HCT116 (cell line): ENCODE data around the gene BMP2. TPM values are rescaled to one million over a fixed set of nuclear protein-coding genes. Genes with fewer than 3 reads are reported as not detected.

ENCODE experiments used
- ATAC-seq: fragments of 200-7000 bp; cut with Tn5 transposase; 2 replicates; pipeline ENCODE4 v1.9.1; 2020; ENCODE audit warnings: mild to moderate bottlenecking, moderate library complexity
- BruUV-seq: library from RNA; stranded (reverse); fragments of 400-500 nt; replicated peaks from 2 replicates; lab custom pipeline; 2021; lab: Mats Ljungman, UMichigan
- CTCF ChIA-PET: fragments of 300-600 bp; sonication (Branson Sonifier 250); formaldehyde crosslinking; loops from one replicate; lab custom pipeline; 2021; ENCODE audit warnings: antibody characterized with exemption; lab: Charles Lee
- POLR2A ChIA-PET: fragments of 300-600, 350-600 bp; sonication (Branson Sonifier 250); formaldehyde crosslinking; loops from one replicate; lab custom pipeline; 2021; ENCODE audit warnings: antibody characterized with exemption; lab: Charles Lee
- RAD21 ChIA-PET, 2 experiments: fragments of 300-600 bp; sonication (Branson Sonifier 250); formaldehyde crosslinking; loops; one replicate each; lab custom pipeline; 2023; ENCODE audit warnings: low total read pairs in 2 of 2; ENCODE audit not compliant: uncharacterized antibody in 2 of 2, unreplicated experiment in 2 of 2, low non-redundant PET in 1 of 2; lab: Charles Lee
- DNase-seq: peaks from one replicate; pipeline ENCODE4 v3.0.0-alpha.2; 2010; ENCODE audit warnings: low read depth, low spot score
- H2AFZ ChIP-seq: fragments of 200-600 bp; shearing (Covaris generic), sonication (generic); 2 replicates; pipeline ENCODE4 v1.6.1; 2017; ENCODE audit warnings: low read depth, mixed run types, mixed read lengths, antibody characterized with exemption, low read length; ENCODE audit not compliant: poor library complexity, severe bottlenecking
- H3K27ac ChIP-seq: 2 replicates; pipeline ENCODE4 v1.5.1; 2012; ENCODE audit warnings: low read depth, low read length
- H3K27me3 ChIP-seq: fragments of 200-600 bp; sonication (generic); 2 replicates; pipeline ENCODE4 v1.6.1; 2016; ENCODE audit warnings: mixed run types, low read length, mixed read lengths; ENCODE audit not compliant: insufficient read depth
- H3K36me3 ChIP-seq, 2 experiments: fragments of 200-500 bp in 1 of 2; fragments of 200-600 bp in 1 of 2; sonication (Bioruptor generic) in 1 of 2; sonication (generic) in 1 of 2; 2 replicates each; pipeline versions ENCODE4 v1.5.1 to v1.6.1; 2014 to 2016; ENCODE audit warnings: low read length in 2 of 2, inconsistent platforms in 1 of 2, mixed read lengths in 1 of 2, mixed run types in 1 of 2; ENCODE audit not compliant: insufficient read depth in 2 of 2, control insufficient read depth in 1 of 2
- H3K4me1 ChIP-seq, 2 experiments: fragments of 200-600 bp in 1 of 2; sonication (generic) in 1 of 2; 2 replicates each; pipeline versions ENCODE4 v1.5.1 to v1.6.1; 2012 to 2017; ENCODE audit warnings: low read length in 2 of 2, inconsistent platforms in 1 of 2, mild to moderate bottlenecking in 1 of 2, mixed read lengths in 1 of 2, mixed run types in 1 of 2, moderate library complexity in 1 of 2; ENCODE audit not compliant: insufficient read depth in 2 of 2, control insufficient read depth in 1 of 2
- H3K4me2 ChIP-seq: fragments of 200-600 bp; sonication (generic); 2 replicates; pipeline ENCODE4 v1.6.1; 2017; ENCODE audit warnings: mixed run types, low read length, mixed read lengths
- H3K4me3 ChIP-seq, 2 experiments: fragments of 200-600 bp in 1 of 2; sonication (generic) in 1 of 2; replicated peaks in 1 of 2; 2 replicates each; pipeline ENCODE4 v1.5.1; 2011 to 2016; ENCODE audit warnings: low read length in 2 of 2, control low read depth in 1 of 2, low read depth in 1 of 2, mild to moderate bottlenecking in 1 of 2, mixed read lengths in 1 of 2, mixed run types in 1 of 2
- H3K79me2 ChIP-seq: fragments of 200-600 bp; sonication (generic); 2 replicates; pipeline ENCODE4 v1.6.1; 2017; ENCODE audit warnings: mild to moderate bottlenecking, mixed run types, low read length, moderate library complexity, mixed read lengths; ENCODE audit not compliant: insufficient read depth
- H3K9ac ChIP-seq: fragments of 200-600 bp; sonication (generic); 2 replicates; pipeline ENCODE4 v1.6.1; 2016; ENCODE audit warnings: low read length, mixed read lengths
- H3K9me2 ChIP-seq: fragments of 200-600 bp; sonication (generic), shearing (Covaris generic); 2 replicates; pipeline ENCODE4 v1.6.1; 2017; ENCODE audit warnings: mixed run types, mild to moderate bottlenecking, moderate library complexity; ENCODE audit not compliant: insufficient read depth
- H3K9me3 ChIP-seq, 2 experiments: fragments of 200-500 bp in 1 of 2; fragments of 200-600 bp in 1 of 2; sonication (Bioruptor generic) in 1 of 2; sonication (generic) in 1 of 2; 2 replicates each; pipeline ENCODE4 v1.6.1; 2014 to 2017; ENCODE audit warnings: low read length in 2 of 2, mixed read lengths in 2 of 2, inconsistent platforms in 1 of 2, low read depth in 1 of 2, mild to moderate bottlenecking in 1 of 2, mixed run types in 1 of 2, moderate library complexity in 1 of 2; ENCODE audit not compliant: control insufficient read depth in 1 of 2, insufficient read depth in 1 of 2
- H4K20me1 ChIP-seq: fragments of 200-600 bp; sonication (generic), shearing (Covaris generic); 2 replicates; pipeline ENCODE4 v1.6.1; 2017; ENCODE audit warnings: mixed run types, mild to moderate bottlenecking, moderate library complexity; ENCODE audit not compliant: insufficient read depth
- ATF3 ChIP-seq: IDR thresholded peaks from 2 replicates; pipeline ENCODE4 v1.6.1; 2012
- CBX3 ChIP-seq: IDR thresholded peaks from 2 replicates; pipeline ENCODE4 v1.6.1; 2012; ENCODE audit warnings: low read depth
- CEBPB ChIP-seq: IDR thresholded peaks from 2 replicates; pipeline ENCODE4 v1.6.1; 2012; ENCODE audit warnings: low read depth
- EGR1 ChIP-seq: IDR thresholded peaks from 2 replicates; pipeline ENCODE4 v1.6.1; 2012; ENCODE audit warnings: low read depth
- ELF1 ChIP-seq: IDR thresholded peaks from 2 replicates; pipeline ENCODE4 v1.6.1; 2012; ENCODE audit warnings: low read depth, borderline replicate concordance
- EZH2 ChIP-seq: fragments of 200-600 bp; sonication (generic); IDR thresholded peaks from 2 replicates; pipeline ENCODE4 v1.6.1; 2017; ENCODE audit warnings: antibody characterized with exemption, mixed run types
- EZH2phosphoT487 ChIP-seq: fragments of 200-600 bp; IDR thresholded peaks from 2 replicates; pipeline ENCODE4 v1.6.1; 2018; ENCODE audit warnings: antibody characterized with exemption, borderline replicate concordance
- FOSL1 ChIP-seq: IDR thresholded peaks from 2 replicates; pipeline ENCODE4 v1.6.1; 2012; ENCODE audit warnings: low read depth
- POLR2A ChIP-seq: IDR thresholded peaks from 2 replicates; pipeline ENCODE4 v1.7.0; 2011; ENCODE audit warnings: borderline replicate concordance; ENCODE audit not compliant: insufficient read depth, insufficient read length; ENCODE audit errors: extremely low read depth
- POLR2AphosphoS5 ChIP-seq: IDR thresholded peaks from 2 replicates; pipeline ENCODE4 v1.6.1; 2011; ENCODE audit warnings: mild to moderate bottlenecking, low read depth, low read length, moderate library complexity
- RAD21 ChIP-seq: IDR thresholded peaks from 2 replicates; pipeline ENCODE4 v1.6.1; 2012; ENCODE audit warnings: low read depth, mild to moderate bottlenecking
- TCF7L2 ChIP-seq: IDR thresholded peaks from 2 replicates; pipeline ENCODE4 v1.7.0; 2011; ENCODE audit warnings: borderline replicate concordance, inconsistent platforms; ENCODE audit not compliant: insufficient read depth, insufficient read length; ENCODE audit errors: extremely low read depth
- YY1 ChIP-seq: IDR thresholded peaks from 2 replicates; pipeline ENCODE4 v1.6.1; 2011; ENCODE audit warnings: low read length, low read depth, moderate library complexity, mild to moderate bottlenecking; ENCODE audit not compliant: insufficient replicate concordance; ENCODE audit errors: extremely low read depth
- ZBTB33 ChIP-seq: IDR thresholded peaks from 2 replicates; pipeline ENCODE4 v1.6.1; 2011; ENCODE audit warnings: mild to moderate bottlenecking, low read length, moderate library complexity; ENCODE audit not compliant: insufficient replicate concordance; ENCODE audit errors: extremely low read depth
- ZFX ChIP-seq: fragments of 450-650 bp; IDR thresholded peaks from 2 replicates; pipeline ENCODE4 v1.6.1; 2017
- intact Hi-C: fragments of 100-400 bp; cut with micrococcal nuclease; formaldehyde crosslinking; loops from 2 replicates; pipeline ENCODE4 v1.10.0; 2022
- total RNA-seq: library from RNA; stranded (reverse); gene quantifications from one replicate; pipeline ENCODE4 v1.2.1, GENCODE V29; 2021; ENCODE audit not compliant: unreplicated experiment

BMP2 gene
- total RNA-seq, 1 experiment from 2014 or later, result 0.15 TPM

DNA sequence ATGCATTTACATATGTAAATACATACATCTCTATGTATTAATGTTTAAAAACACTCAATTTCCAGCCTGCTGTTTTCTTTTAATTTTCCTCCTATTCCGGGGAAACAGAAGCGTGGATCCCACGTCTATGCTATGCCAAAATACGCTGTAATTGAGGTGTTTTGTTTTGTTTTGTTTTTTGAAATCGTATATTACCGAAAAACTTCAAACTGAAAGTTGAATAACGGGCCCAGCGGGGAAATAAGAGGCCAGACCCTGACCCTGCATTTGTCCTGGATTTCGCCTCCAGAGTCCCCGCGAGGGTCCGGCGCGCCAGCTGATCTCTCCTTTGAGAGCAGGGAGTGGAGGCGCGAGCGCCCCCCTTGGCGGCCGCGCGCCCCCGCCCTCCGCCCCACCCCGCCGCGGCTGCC, 355 bp upstream of the BMP2 start:
- RAD21 ChIA-PET, result no interaction called here
- Histone ChIP-seq H3K27me3 (no peaks in the 10 kb centered on the region), H3K9me3 (no peaks in the 10 kb centered on the region; a peak in 1 of 4 replicates), H3K4me3 (no peak overlapping the region), H3K79me2 (no peaks in the 10 kb centered on the region), H2AFZ (no peak overlapping the region), H3K4me1 (no peaks in the 10 kb centered on the region), H3K9me2 (no peaks in the 10 kb centered on the region), H3K4me2 (no peak overlapping the region), H3K27ac (no peak overlapping the region), H4K20me1 (no peaks in the 10 kb centered on the region), H3K36me3 (no peaks in the 10 kb centered on the region), H3K9ac (no peak overlapping the region)
- no TSS peak for BruUV-seq
- DNase-seq, result no peak
- intact Hi-C loops, result loop anchor here (5.0 to 10.0 kb wide), 5 partner anchors 610 to 1958 kb away; no protein-coding TSS in a partner anchor
- TF ChIP-seq ATF3 (no peak), ZBTB33 (no peak)
- no peak for ATAC-seq
- CTCF ChIA-PET, result interaction anchor here (1.3 to 1.4 kb wide), 2 partner anchors 147 to 519 kb away, joined by 3 to 4 read pairs; no protein-coding TSS in a partner anchor
- POLR2A ChIA-PET, result no interaction called here

DNA sequence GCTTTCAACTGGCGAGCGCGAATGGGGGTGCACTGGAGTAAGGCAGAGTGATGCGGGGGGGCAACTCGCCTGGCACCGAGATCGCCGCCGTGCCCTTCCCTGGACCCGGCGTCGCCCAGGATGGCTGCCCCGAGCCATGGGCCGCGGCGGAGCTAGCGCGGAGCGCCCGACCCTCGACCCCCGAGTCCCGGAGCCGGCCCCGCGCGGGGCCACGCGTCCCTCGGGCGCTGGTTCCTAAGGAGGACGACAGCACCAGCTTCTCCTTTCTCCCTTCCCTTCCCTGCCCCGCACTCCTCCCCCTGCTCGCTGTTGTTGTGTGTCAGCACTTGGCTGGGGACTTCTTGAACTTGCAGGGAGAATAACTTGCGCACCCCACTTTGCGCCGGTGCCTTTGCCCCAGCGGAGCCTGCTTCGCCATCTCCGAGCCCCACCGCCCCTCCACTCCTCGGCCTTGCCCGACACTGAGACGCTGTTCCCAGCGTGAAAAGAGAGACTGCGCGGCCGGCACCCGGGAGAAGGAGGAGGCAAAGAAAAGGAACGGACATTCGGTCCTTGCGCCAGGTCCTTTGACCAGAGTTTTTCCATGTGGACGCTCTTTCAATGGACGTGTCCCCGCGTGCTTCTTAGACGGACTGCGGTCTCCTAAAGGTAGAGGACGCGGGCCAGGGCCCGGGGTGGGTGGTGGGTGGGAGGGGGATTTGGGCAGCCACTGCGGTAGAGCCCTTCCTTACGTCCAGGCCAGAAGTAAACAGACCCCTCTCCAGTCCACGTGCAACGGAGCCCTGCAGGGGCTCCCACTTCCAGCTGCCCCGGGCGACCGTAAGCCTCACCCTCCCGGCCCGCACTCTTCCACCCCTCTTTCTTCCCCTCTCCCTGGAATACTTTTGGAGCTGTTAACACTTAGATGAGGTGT, 998 bp downstream of the BMP2 start:
- no peaks in the 10 kb centered on the region for H3K4me1 ChIP-seq
- no TSS peak for BruUV-seq
- H3K9me2 ChIP-seq, result no peaks in the 10 kb centered on the region
- no peaks in the 10 kb centered on the region for H3K36me3 ChIP-seq
- H3K4me3 ChIP-seq, result no peak overlapping the region
- DNase-seq, result no peak
- ChIA-PET CTCF (no interaction called here), RAD21 (no interaction called here), POLR2A (no interaction called here)
- no peak overlapping the region for H2AFZ ChIP-seq
- no peaks in the 10 kb centered on the region for H3K27me3 ChIP-seq
- no peaks in the 10 kb centered on the region for H4K20me1 ChIP-seq
- H3K4me2 ChIP-seq, result no peak overlapping the region
- no peak overlapping the region for H3K9ac ChIP-seq
- intact Hi-C loops, result loop anchor here (5.0 to 10.0 kb wide), 5 partner anchors 609 to 1956 kb away; no protein-coding TSS in a partner anchor
- no peak overlapping the region for H3K27ac ChIP-seq
- ATAC-seq, result no peak
- no peaks in the 10 kb centered on the region; a peak in 1 of 4 replicates for H3K9me3 ChIP-seq
- no peaks in the 10 kb centered on the region for H3K79me2 ChIP-seq
- TF ChIP-seq POLR2AphosphoS5 (no peak), EZH2 (no peak), POLR2A (no peak), ZFX (no peak), FOSL1 (no peak), ELF1 (no peak), ZBTB33 (no peak), YY1 (no peak), EZH2phosphoT487 (no peak), TCF7L2 (no peak), CEBPB (no peak), RAD21 (no peak), EGR1 (no peak), CBX3 (no peak)
